Ascending aorta (tissue), 2 donors: ENCODE measurements around the gene TXNRD1. TPM values are rescaled to one million over a fixed set of nuclear protein-coding genes. Genes with fewer than 3 reads are reported as not detected.

Experiments used
- DNase-seq, 2 donors: peaks; one replicate each; pipeline ENCODE4 v3.0.0-alpha.2; 2019; ENCODE audit warnings: low spot score in 2 of 2
- H3K27ac ChIP-seq, 2 donors: fragments of 200-600 bp; sonication (generic); one replicate each; pipeline ENCODE4 v1.5.1; 2016 to 2017; ENCODE audit warnings: mild to moderate bottlenecking in 1 of 2
- H3K27me3 ChIP-seq: fragments of 200-600 bp; sonication (generic); one replicate; pipeline ENCODE4 v1.5.1; 2017
- H3K36me3 ChIP-seq, 2 donors: fragments of 200-600 bp; sonication (generic); one replicate each; pipeline ENCODE4 v1.5.1; 2016
- H3K4me1 ChIP-seq, 2 donors: fragments of 200-600 bp; sonication (generic); one replicate each; pipeline ENCODE4 v1.5.1; 2016 to 2017; ENCODE audit warnings: mild to moderate bottlenecking in 1 of 2
- H3K4me3 ChIP-seq, 2 donors: fragments of 200-600 bp; sonication (generic); one replicate each; pipeline ENCODE4 v1.5.1; 2016 to 2017; ENCODE audit warnings: mild to moderate bottlenecking in 1 of 2
- H3K9me3 ChIP-seq, 2 donors: fragments of 200-600 bp; sonication (generic); one replicate each; pipeline ENCODE4 v1.5.1; 2016
- intact Hi-C: fragments of 100-400 bp; cut with DNase I; formaldehyde crosslinking; loops from one replicate; pipeline ENCODE4 v1.15.1; 2023
- total RNA-seq: library from RNA; depleted of rRNA; stranded (reverse); fragments of >200 nt; gene quantifications from one replicate; pipeline ENCODE4 v1.1.0, GENCODE V29; 2016
- TF ChIP-seq, protein P1 (sequence below), 3 experiments: fragments of 200-600 bp in 2 of 3; fragments of 450-650 bp in 1 of 3; sonication (generic) in 2 of 3; IDR thresholded peaks; one replicate each; pipeline ENCODE4 v1.5.1; 2016 to 2019; ENCODE audit warnings: antibody characterized with exemption in 3 of 3, mild to moderate bottlenecking in 1 of 3, moderate library complexity in 1 of 3

TXNRD1 gene
- total RNA-seq, 1 donor from 2014 or later = 67.4 TPM

DNA sequence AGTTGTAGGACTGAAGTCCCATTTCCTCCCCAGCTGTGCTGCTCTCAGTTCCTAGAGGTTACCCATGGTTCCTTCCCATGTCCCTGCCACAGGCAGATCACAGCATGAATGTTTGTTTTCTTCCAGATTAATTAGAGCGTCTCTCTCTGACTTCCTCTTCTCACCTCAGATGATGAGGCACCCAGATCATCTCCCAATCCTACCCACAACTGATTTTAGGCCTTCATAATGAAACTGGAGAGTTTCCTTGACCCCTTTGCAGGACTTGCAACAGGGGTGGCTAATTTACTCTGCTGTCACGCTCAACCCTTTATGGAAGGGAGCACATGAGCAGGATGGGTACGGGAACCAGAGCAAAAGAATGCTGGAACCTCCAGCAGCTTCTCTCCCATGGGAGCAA is 32.1 kb upstream of the TXNRD1 start:
- intact Hi-C loops = no loop called here
- H3K4me1 ChIP-seq = peaks cover 11 to 32% of the 10 kb centered on the region in 2 donors

GRCh38 chr12:104187446-104188155 is 28.0 kb upstream of the TXNRD1 start:
- TF ChIP-seq, protein P1, sequence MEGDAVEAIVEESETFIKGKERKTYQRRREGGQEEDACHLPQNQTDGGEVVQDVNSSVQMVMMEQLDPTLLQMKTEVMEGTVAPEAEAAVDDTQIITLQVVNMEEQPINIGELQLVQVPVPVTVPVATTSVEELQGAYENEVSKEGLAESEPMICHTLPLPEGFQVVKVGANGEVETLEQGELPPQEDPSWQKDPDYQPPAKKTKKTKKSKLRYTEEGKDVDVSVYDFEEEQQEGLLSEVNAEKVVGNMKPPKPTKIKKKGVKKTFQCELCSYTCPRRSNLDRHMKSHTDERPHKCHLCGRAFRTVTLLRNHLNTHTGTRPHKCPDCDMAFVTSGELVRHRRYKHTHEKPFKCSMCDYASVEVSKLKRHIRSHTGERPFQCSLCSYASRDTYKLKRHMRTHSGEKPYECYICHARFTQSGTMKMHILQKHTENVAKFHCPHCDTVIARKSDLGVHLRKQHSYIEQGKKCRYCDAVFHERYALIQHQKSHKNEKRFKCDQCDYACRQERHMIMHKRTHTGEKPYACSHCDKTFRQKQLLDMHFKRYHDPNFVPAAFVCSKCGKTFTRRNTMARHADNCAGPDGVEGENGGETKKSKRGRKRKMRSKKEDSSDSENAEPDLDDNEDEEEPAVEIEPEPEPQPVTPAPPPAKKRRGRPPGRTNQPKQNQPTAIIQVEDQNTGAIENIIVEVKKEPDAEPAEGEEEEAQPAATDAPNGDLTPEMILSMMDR (IDR thresholded peaks at IDR 0.05) = no peak
- intact Hi-C loops = no loop called here
- H3K4me3 ChIP-seq = no peak overlapping the region

More for the DNA sequence above, 32.1 kb upstream of the TXNRD1 start:
- no peak for DNase-seq
- no peaks in the 10 kb centered on the region for H3K36me3 ChIP-seq
- peaks cover 4 to 13% of the 10 kb centered on the region in 2 donors for H3K9me3 ChIP-seq
- no peak overlapping the region for H3K4me3 ChIP-seq
- TF ChIP-seq, protein P1 (IDR thresholded peaks at IDR 0.05) = no peak
- no peaks in the 10 kb centered on the region for H3K27me3 ChIP-seq
- H3K27ac ChIP-seq = peak overlapping the region; percentile 75 to 86

DNA sequence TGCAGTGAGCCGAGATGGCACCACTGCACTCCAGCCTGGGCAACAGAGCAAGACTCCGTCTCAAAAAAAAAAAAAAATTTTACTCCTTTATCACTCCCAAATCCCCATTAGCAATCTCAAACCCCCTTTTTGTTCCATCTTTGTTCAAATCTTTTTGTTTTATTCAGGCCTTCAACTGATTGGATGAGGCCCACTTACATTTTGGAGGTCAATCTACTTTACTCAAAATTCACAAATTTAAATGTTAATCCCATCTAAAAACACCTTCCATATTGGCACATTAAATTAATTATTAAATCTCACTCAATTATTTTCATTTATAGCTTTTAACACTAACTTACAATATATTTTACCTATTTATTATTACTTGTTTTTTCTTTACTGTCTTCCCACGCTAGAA is 27.0 kb upstream of the TXNRD1 start:
- no peaks in the 10 kb centered on the region for H3K27me3 ChIP-seq
- TF ChIP-seq, protein P1 (IDR thresholded peaks at IDR 0.05) = no peak
- peaks cover 0 to 4% of the 10 kb centered on the region in 2 donors for H3K4me1 ChIP-seq
- no peak for DNase-seq
- no peak overlapping the region for H3K27ac ChIP-seq
- no peaks in the 10 kb centered on the region for H3K36me3 ChIP-seq
- intact Hi-C loops = no loop called here
- H3K4me3 ChIP-seq = no peak overlapping the region
- H3K9me3 ChIP-seq = peaks cover 4 to 7% of the 10 kb centered on the region in 2 donors

More at GRCh38 chr12:104187446-104188155, 28.0 kb upstream of the TXNRD1 start:
- peaks cover 4 to 13% of the 10 kb centered on the region in 2 donors for H3K9me3 ChIP-seq
- no peaks in the 10 kb centered on the region for H3K36me3 ChIP-seq
- no peak for DNase-seq
- no peaks in the 10 kb centered on the region for H3K27me3 ChIP-seq
- H3K27ac ChIP-seq = no peak overlapping the region
- H3K4me1 ChIP-seq = peaks cover 0 to 10% of the 10 kb centered on the region in 2 donors

DNA sequence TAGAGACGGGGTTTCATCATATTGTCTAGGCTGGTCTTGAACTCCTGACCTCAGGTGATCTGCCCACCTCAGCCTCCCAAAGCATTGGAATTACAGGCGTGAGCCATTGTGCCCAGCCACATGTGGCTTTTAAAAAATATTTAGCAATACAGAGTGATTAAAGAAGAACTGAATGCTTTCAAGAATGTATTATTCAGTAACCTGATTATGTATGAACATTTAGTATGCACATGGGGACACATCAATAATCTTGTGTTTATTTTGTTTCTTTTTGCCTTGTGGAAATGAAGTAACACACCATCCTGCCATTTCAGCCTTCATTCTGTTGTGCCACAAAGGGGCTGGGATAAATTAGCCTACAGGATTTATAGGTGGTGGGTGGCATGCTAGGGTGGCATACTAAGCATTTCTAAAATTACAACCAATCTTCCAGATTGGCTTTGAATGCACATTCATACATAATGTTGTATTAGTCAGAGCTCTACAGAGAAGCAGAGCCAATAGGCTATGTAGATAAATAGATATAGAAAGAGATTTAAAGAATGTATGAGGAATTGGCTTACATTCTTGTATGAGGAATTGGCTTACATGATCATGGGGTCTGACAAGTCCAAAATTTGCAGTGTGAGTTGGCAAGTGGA is 25.5 kb upstream of the TXNRD1 start:
- intact Hi-C loops = no loop called here
- DNase-seq = no peak
- no peaks in the 10 kb centered on the region for H3K27me3 ChIP-seq
- TF ChIP-seq, protein P1 (IDR thresholded peaks at IDR 0.05) = no peak
- H3K4me3 ChIP-seq = no peak overlapping the region
- H3K4me1 ChIP-seq = peaks cover 0 to 4% of the 10 kb centered on the region in 2 donors
- no peaks in the 10 kb centered on the region for H3K36me3 ChIP-seq
- H3K9me3 ChIP-seq = no peaks in the 10 kb centered on the region
- H3K27ac ChIP-seq = no peak overlapping the region

- Histone ChIP-seq H3K4me1 (no peaks in the 10 kb centered on the region), H3K4me3 (no peak overlapping the region), H3K36me3 (no peaks in the 10 kb centered on the region), H3K9me3 (no peaks in the 10 kb centered on the region), H3K27ac (no peak overlapping the region), H3K27me3 (no peaks in the 10 kb centered on the region)
- DNase-seq = no peak
- intact Hi-C loops = no loop called here
- TF ChIP-seq, protein P1 (IDR thresholded peaks at IDR 0.05) = no peak
Measured at GRCh38 chr12:104190641-104191176, 24.9 kb upstream of the TXNRD1 start.
